Measurements from ENCODE around the gene OTP.

GRCh38 chr5:77663090-77663863 lies 24.8 kb upstream of the OTP start:
- no peak for TF ChIP-seq CTCF (IDR thresholded peaks at IDR 0.05)
- TF ChIP-seq POLR2A (IDR thresholded peaks at IDR 0.05), result no peak
